ENCODE data around the gene CWC22. TPM values are rescaled to one million over a fixed set of nuclear protein-coding genes. Genes with fewer than 3 reads are reported as not detected.
A peak's percentile ranks its signal among the peaks of the same experiment; 100 is the strongest.

The CWC22 gene
- total RNA-seq, 1 donor from 2014 or later: 10.5 TPM

- no peak overlapping the region for H3K4me3 ChIP-seq (ENCODE audit: low read depth, low read length)
- no peak for DNase-seq (ENCODE audit: low read depth)
- no peak for TF ChIP-seq CTCF (conservative IDR thresholded peaks at IDR 0.05; ENCODE audit: low read depth, low read length)
Observed at GRCh38 chr2:179925713-179926112, 81.4 kb downstream of the CWC22 start.

GRCh38 chr2:179917272-179917671 lies 89.8 kb downstream of the CWC22 start:
- peak; percentile 12 for DNase-seq (ENCODE audit: low read depth)
- TF ChIP-seq CTCF (conservative IDR thresholded peaks at IDR 0.05; ENCODE audit: low read depth, low read length): no peak
- no peak overlapping the region for H3K4me3 ChIP-seq (ENCODE audit: low read depth, low read length)

DNA sequence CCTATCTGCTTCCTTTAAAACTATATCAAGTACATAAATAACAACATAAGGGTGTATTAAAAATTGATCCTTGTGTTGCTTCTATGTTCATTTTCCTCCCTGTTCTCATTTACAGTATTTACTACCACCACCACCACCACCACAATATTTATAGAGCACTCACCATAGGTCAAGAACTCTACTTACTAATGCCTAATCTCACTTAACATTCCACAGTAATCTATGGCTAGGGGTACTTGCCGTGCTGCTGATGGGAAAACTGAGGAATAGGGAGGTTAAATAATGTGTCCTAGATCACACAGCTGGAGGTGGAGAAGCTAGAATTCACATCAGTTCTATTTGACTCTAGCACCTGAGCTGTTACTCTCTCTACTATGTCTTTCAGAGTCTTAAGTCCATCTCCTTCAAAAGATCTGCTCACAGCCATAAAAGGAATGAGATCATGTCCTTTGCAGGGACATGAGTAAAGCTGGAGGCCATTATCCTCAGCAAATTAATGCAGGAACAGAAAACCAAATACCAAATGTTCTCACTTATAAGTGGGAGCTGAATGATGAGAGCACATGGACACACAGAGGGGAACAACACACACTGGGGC lies 91.6 kb downstream of the CWC22 start:
- H3K4me3 ChIP-seq (ENCODE audit: low read depth, low read length): no peak overlapping the region
- no peak for DNase-seq (ENCODE audit: low read depth)
- TF ChIP-seq CTCF (conservative IDR thresholded peaks at IDR 0.05; ENCODE audit: low read depth, low read length): no peak

GRCh38 chr2:179913809-179914208 lies 93.3 kb downstream of the CWC22 start:
- no peak overlapping the region for H3K4me3 ChIP-seq (ENCODE audit: low read depth, low read length)
- no peak for DNase-seq (ENCODE audit: low read depth)
- no peak for TF ChIP-seq CTCF (conservative IDR thresholded peaks at IDR 0.05; ENCODE audit: low read depth, low read length)

- no peak for TF ChIP-seq CTCF (conservative IDR thresholded peaks at IDR 0.05; ENCODE audit: low read depth, low read length)
- DNase-seq (ENCODE audit: low read depth): no peak
- no peak overlapping the region for H3K4me3 ChIP-seq (ENCODE audit: low read depth, low read length)
Observed at GRCh38 chr2:179911569-179911968, 95.5 kb downstream of the CWC22 start.

DNA sequence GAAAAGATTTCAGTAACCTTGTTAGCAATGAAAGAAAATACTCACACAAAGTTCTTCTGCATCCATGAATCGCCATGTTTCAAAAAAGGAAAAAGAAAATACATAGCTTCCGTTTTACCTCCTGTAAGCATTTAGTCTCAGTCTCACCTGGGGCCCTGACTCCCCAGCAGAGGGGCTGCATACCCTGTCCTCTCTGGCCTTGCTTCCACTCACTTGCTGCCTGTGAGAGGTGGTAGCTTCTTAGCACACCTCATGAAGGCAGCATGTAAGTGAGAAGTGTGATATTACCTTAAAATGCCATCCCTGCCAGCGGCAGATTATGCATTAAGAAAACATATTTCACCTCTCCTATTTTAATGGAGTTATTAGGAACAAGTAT lies 96.4 kb downstream of the CWC22 start:
- no peak overlapping the region for H3K4me3 ChIP-seq (ENCODE audit: low read depth, low read length)
- no peak for DNase-seq (ENCODE audit: low read depth)
- no peak for TF ChIP-seq CTCF (conservative IDR thresholded peaks at IDR 0.05; ENCODE audit: low read depth, low read length)

All from epithelial cell of proximal tubule (primary cell).